ENCODE results near the gene PRLR.
"Not testable (repeated sequence)": the region's sequence is repeated elsewhere in the genome, so short reads cannot be mapped to it uniquely, and the experiment has no call there.

The PRLR gene

GRCh38 chr5:35187621-35188020 lies 42.7 kb downstream of the PRLR start:
- H3K27me3 ChIP-seq (replicated peaks; ENCODE audit: control insufficient read depth, insufficient read depth, low read length, poor library complexity, severe bottlenecking); H3K4me3 ChIP-seq (ENCODE audit: insufficient read depth, low read depth, low read length, poor library complexity, severe bottlenecking); H3K27ac ChIP-seq (ENCODE audit: insufficient read depth, low read length, poor library complexity, severe bottlenecking); H3K9me3 ChIP-seq (ENCODE audit: control insufficient read depth, low read length); DNase-seq; H3K36me3 ChIP-seq (ENCODE audit: control insufficient read depth, insufficient read depth, low read length); H3K4me1 ChIP-seq (ENCODE audit: control insufficient read depth, insufficient read depth, low read length, poor library complexity, severe bottlenecking): not testable (repeated sequence)

- H3K36me3 ChIP-seq (ENCODE audit: control insufficient read depth, insufficient read depth, low read length) = no peaks in the 10 kb centered on the region
- no peak overlapping the region for H3K27ac ChIP-seq (ENCODE audit: insufficient read depth, low read length, poor library complexity, severe bottlenecking)
- DNase-seq = no peak
- H3K9me3 ChIP-seq (ENCODE audit: control insufficient read depth, low read length) = no peaks in the 10 kb centered on the region
- H3K27me3 ChIP-seq (replicated peaks; ENCODE audit: control insufficient read depth, insufficient read depth, low read length, poor library complexity, severe bottlenecking) = no peaks in the 10 kb centered on the region
- no peaks in the 10 kb centered on the region for H3K4me1 ChIP-seq (ENCODE audit: control insufficient read depth, insufficient read depth, low read length, poor library complexity, severe bottlenecking)
- no peak overlapping the region for H3K4me3 ChIP-seq (ENCODE audit: insufficient read depth, low read depth, low read length, poor library complexity, severe bottlenecking)
Measured at GRCh38 chr5:35186749-35187148, 43.5 kb downstream of the PRLR start.

- no peaks in the 10 kb centered on the region for H3K36me3 ChIP-seq (ENCODE audit: control insufficient read depth, insufficient read depth, low read length)
- no peaks in the 10 kb centered on the region for H3K9me3 ChIP-seq (ENCODE audit: control insufficient read depth, low read length)
- DNase-seq = no peak
- no peak overlapping the region for H3K4me3 ChIP-seq (ENCODE audit: insufficient read depth, low read depth, low read length, poor library complexity, severe bottlenecking)
- H3K27ac ChIP-seq (ENCODE audit: insufficient read depth, low read length, poor library complexity, severe bottlenecking) = no peak overlapping the region
- H3K27me3 ChIP-seq (replicated peaks; ENCODE audit: control insufficient read depth, insufficient read depth, low read length, poor library complexity, severe bottlenecking) = no peaks in the 10 kb centered on the region
- H3K4me1 ChIP-seq (ENCODE audit: control insufficient read depth, insufficient read depth, low read length, poor library complexity, severe bottlenecking) = no peaks in the 10 kb centered on the region
Measured at GRCh38 chr5:35185518-35185917, 44.8 kb downstream of the PRLR start.

- no peaks in the 10 kb centered on the region for H3K36me3 ChIP-seq (ENCODE audit: control insufficient read depth, insufficient read depth, low read length)
- no peaks in the 10 kb centered on the region for H3K4me1 ChIP-seq (ENCODE audit: control insufficient read depth, insufficient read depth, low read length, poor library complexity, severe bottlenecking)
- no peak for DNase-seq
- H3K27ac ChIP-seq (ENCODE audit: insufficient read depth, low read length, poor library complexity, severe bottlenecking) = no peak overlapping the region
- H3K27me3 ChIP-seq (replicated peaks; ENCODE audit: control insufficient read depth, insufficient read depth, low read length, poor library complexity, severe bottlenecking) = no peaks in the 10 kb centered on the region
- no peaks in the 10 kb centered on the region for H3K9me3 ChIP-seq (ENCODE audit: control insufficient read depth, low read length)
- no peak overlapping the region for H3K4me3 ChIP-seq (ENCODE audit: insufficient read depth, low read depth, low read length, poor library complexity, severe bottlenecking)
Measured at GRCh38 chr5:35183556-35183955, 46.7 kb downstream of the PRLR start.

GRCh38 chr5:35182910-35183535 lies 47.3 kb downstream of the PRLR start:
- no peak for DNase-seq
- no peaks in the 10 kb centered on the region for H3K36me3 ChIP-seq (ENCODE audit: control insufficient read depth, insufficient read depth, low read length)
- no peak overlapping the region for H3K27ac ChIP-seq (ENCODE audit: insufficient read depth, low read length, poor library complexity, severe bottlenecking)

GRCh38 chr5:35182486-35182885 lies 47.8 kb downstream of the PRLR start:
- no peaks in the 10 kb centered on the region for H3K9me3 ChIP-seq (ENCODE audit: control insufficient read depth, low read length)
- no peak overlapping the region for H3K27ac ChIP-seq (ENCODE audit: insufficient read depth, low read length, poor library complexity, severe bottlenecking)
- no peaks in the 10 kb centered on the region for H3K36me3 ChIP-seq (ENCODE audit: control insufficient read depth, insufficient read depth, low read length)
- no peak for DNase-seq
- no peak overlapping the region for H3K4me3 ChIP-seq (ENCODE audit: insufficient read depth, low read depth, low read length, poor library complexity, severe bottlenecking)
- H3K4me1 ChIP-seq (ENCODE audit: control insufficient read depth, insufficient read depth, low read length, poor library complexity, severe bottlenecking) = no peaks in the 10 kb centered on the region
- no peaks in the 10 kb centered on the region for H3K27me3 ChIP-seq (replicated peaks; ENCODE audit: control insufficient read depth, insufficient read depth, low read length, poor library complexity, severe bottlenecking)

More at GRCh38 chr5:35182910-35183535, 47.3 kb downstream of the PRLR start:
- Histone ChIP-seq H3K4me3 (ENCODE audit: insufficient read depth, low read depth, low read length, poor library complexity, severe bottlenecking) (no peak overlapping the region), H3K4me1 (ENCODE audit: control insufficient read depth, insufficient read depth, low read length, poor library complexity, severe bottlenecking) (no peaks in the 10 kb centered on the region), H3K9me3 (ENCODE audit: control insufficient read depth, low read length) (no peaks in the 10 kb centered on the region), H3K27me3 (replicated peaks; ENCODE audit: control insufficient read depth, insufficient read depth, low read length, poor library complexity, severe bottlenecking) (no peaks in the 10 kb centered on the region)

- Histone ChIP-seq H3K4me3 (ENCODE audit: insufficient read depth, low read depth, low read length, poor library complexity, severe bottlenecking) (no peak overlapping the region), H3K27me3 (replicated peaks; ENCODE audit: control insufficient read depth, insufficient read depth, low read length, poor library complexity, severe bottlenecking) (no peaks in the 10 kb centered on the region), H3K4me1 (ENCODE audit: control insufficient read depth, insufficient read depth, low read length, poor library complexity, severe bottlenecking) (no peaks in the 10 kb centered on the region), H3K36me3 (ENCODE audit: control insufficient read depth, insufficient read depth, low read length) (no peaks in the 10 kb centered on the region), H3K27ac (ENCODE audit: insufficient read depth, low read length, poor library complexity, severe bottlenecking) (no peak overlapping the region), H3K9me3 (ENCODE audit: control insufficient read depth, low read length) (no peaks in the 10 kb centered on the region)
- DNase-seq = no peak
Measured at GRCh38 chr5:35180046-35180445, 50.2 kb downstream of the PRLR start.

GRCh38 chr5:35177783-35178182 lies 52.5 kb downstream of the PRLR start:
- H3K4me1 ChIP-seq (ENCODE audit: control insufficient read depth, insufficient read depth, low read length, poor library complexity, severe bottlenecking) = no peaks in the 10 kb centered on the region
- no peak overlapping the region for H3K27ac ChIP-seq (ENCODE audit: insufficient read depth, low read length, poor library complexity, severe bottlenecking)
- H3K36me3 ChIP-seq (ENCODE audit: control insufficient read depth, insufficient read depth, low read length) = no peaks in the 10 kb centered on the region
- H3K4me3 ChIP-seq (ENCODE audit: insufficient read depth, low read depth, low read length, poor library complexity, severe bottlenecking) = no peak overlapping the region
- H3K27me3 ChIP-seq (replicated peaks; ENCODE audit: control insufficient read depth, insufficient read depth, low read length, poor library complexity, severe bottlenecking) = no peaks in the 10 kb centered on the region
- H3K9me3 ChIP-seq (ENCODE audit: control insufficient read depth, low read length) = no peaks in the 10 kb centered on the region
- no peak for DNase-seq

- H3K27ac ChIP-seq (ENCODE audit: insufficient read depth, low read length, poor library complexity, severe bottlenecking) = no peak overlapping the region
- no peak for DNase-seq
- H3K9me3 ChIP-seq (ENCODE audit: control insufficient read depth, low read length) = no peaks in the 10 kb centered on the region
- no peaks in the 10 kb centered on the region for H3K27me3 ChIP-seq (replicated peaks; ENCODE audit: control insufficient read depth, insufficient read depth, low read length, poor library complexity, severe bottlenecking)
- H3K4me3 ChIP-seq (ENCODE audit: insufficient read depth, low read depth, low read length, poor library complexity, severe bottlenecking) = no peak overlapping the region
- H3K36me3 ChIP-seq (ENCODE audit: control insufficient read depth, insufficient read depth, low read length) = no peaks in the 10 kb centered on the region
- H3K4me1 ChIP-seq (ENCODE audit: control insufficient read depth, insufficient read depth, low read length, poor library complexity, severe bottlenecking) = no peaks in the 10 kb centered on the region
Measured at GRCh38 chr5:35172533-35172932, 57.8 kb downstream of the PRLR start.

GRCh38 chr5:35171991-35172390 lies 58.3 kb downstream of the PRLR start:
- Histone ChIP-seq H3K4me1 (ENCODE audit: control insufficient read depth, insufficient read depth, low read length, poor library complexity, severe bottlenecking) (no peaks in the 10 kb centered on the region), H3K36me3 (ENCODE audit: control insufficient read depth, insufficient read depth, low read length) (no peaks in the 10 kb centered on the region), H3K4me3 (ENCODE audit: insufficient read depth, low read depth, low read length, poor library complexity, severe bottlenecking) (no peak overlapping the region), H3K27me3 (replicated peaks; ENCODE audit: control insufficient read depth, insufficient read depth, low read length, poor library complexity, severe bottlenecking) (no peaks in the 10 kb centered on the region), H3K27ac (ENCODE audit: insufficient read depth, low read length, poor library complexity, severe bottlenecking) (no peak overlapping the region), H3K9me3 (ENCODE audit: control insufficient read depth, low read length) (no peaks in the 10 kb centered on the region)
- no peak for DNase-seq

Measured in effector memory CD4-positive, alpha-beta T cell (primary cell).